OCI-LY7 (cell line): ENCODE measurements around the gene PFKFB3. TPM values are rescaled to one million over a fixed set of nuclear protein-coding genes. Genes with fewer than 3 reads are reported as not detected.

Source experiments
- BruUV-seq: library from RNA; stranded (reverse); fragments of 400-500 nt; replicated peaks from 2 replicates; lab custom pipeline; 2021; lab: Mats Ljungman, UMichigan
- CTCF ChIA-PET: fragments of 300-600 bp; sonication (Branson Sonifier 250); formaldehyde crosslinking; loops from one replicate; lab custom pipeline; 2022; ENCODE audit warnings: antibody characterized with exemption; ENCODE audit not compliant: unreplicated experiment; lab: Charles Lee
- POLR2A ChIA-PET: fragments of 300-600 bp; sonication (Branson Sonifier 250); formaldehyde crosslinking; loops from one replicate; lab custom pipeline; 2022; ENCODE audit warnings: antibody characterized with exemption; lab: Charles Lee
- DNase-seq: peaks from one replicate; pipeline ENCODE4 v3.0.0-alpha.2; 2015; ENCODE audit warnings: low spot score
- H2AFZ ChIP-seq: fragments of 200-600 bp; sonication (generic), shearing (Covaris generic); 2 replicates; pipeline ENCODE4 v1.6.1; 2014; ENCODE audit warnings: mild to moderate bottlenecking, antibody characterized with exemption, low read length, moderate library complexity
- H3K27ac ChIP-seq: fragments of 200-600 bp; sonication (generic); 2 replicates; pipeline ENCODE4 v1.5.1; 2014; ENCODE audit warnings: mixed run types, low read depth, mild to moderate bottlenecking, moderate library complexity, low read length, inconsistent platforms; ENCODE audit not compliant: poor library complexity, severe bottlenecking
- H3K36me3 ChIP-seq: fragments of 200-600 bp; sonication (generic); 2 replicates; pipeline ENCODE4 v1.6.1; 2014; ENCODE audit warnings: mild to moderate bottlenecking, antibody characterized with exemption, low read length, moderate library complexity, mixed read lengths; ENCODE audit not compliant: insufficient read depth
- H3K4me1 ChIP-seq: fragments of 200-600 bp; sonication (generic); 2 replicates; pipeline ENCODE4 v1.5.1; 2014; ENCODE audit warnings: mild to moderate bottlenecking, low read length; ENCODE audit not compliant: insufficient read depth, poor library complexity, severe bottlenecking
- H3K4me2 ChIP-seq: fragments of 200-600 bp; sonication (generic); 2 replicates; pipeline ENCODE4 v1.6.1; 2014; ENCODE audit warnings: mild to moderate bottlenecking, low read length
- H3K4me3 ChIP-seq: fragments of 200-600 bp; sonication (generic); 2 replicates; pipeline ENCODE4 v1.5.1; 2014; ENCODE audit warnings: mild to moderate bottlenecking, low read depth, low read length; ENCODE audit not compliant: poor library complexity, severe bottlenecking
- H3K79me2 ChIP-seq: fragments of 200-600 bp; sonication (generic); 2 replicates; pipeline ENCODE4 v1.6.1; 2016; ENCODE audit warnings: low read depth, mild to moderate bottlenecking, low read length, moderate library complexity, mixed read lengths; ENCODE audit not compliant: insufficient read depth
- H3K9me2 ChIP-seq: fragments of 200-600 bp; sonication (generic); 2 replicates; pipeline ENCODE4 v1.6.1; 2016; ENCODE audit warnings: mild to moderate bottlenecking, low read length, mixed read lengths; ENCODE audit not compliant: insufficient read depth
- H3K9me3 ChIP-seq: fragments of 200-600 bp; sonication (generic); 2 replicates; pipeline ENCODE4 v1.6.1; 2014; ENCODE audit warnings: mild to moderate bottlenecking, mixed run types, low read length, mixed read lengths
- H4K20me1 ChIP-seq: fragments of 200-600 bp; sonication (generic); 2 replicates; pipeline ENCODE4 v1.6.1; 2014; ENCODE audit warnings: mild to moderate bottlenecking, antibody characterized with exemption, low read length, moderate library complexity, mixed read lengths; ENCODE audit not compliant: insufficient read depth
- EZH2phosphoT487 ChIP-seq: fragments of 200-600 bp; sonication (generic); IDR thresholded peaks from 2 replicates; pipeline ENCODE4 v1.6.1; 2018; ENCODE audit warnings: low read depth, borderline replicate concordance, mild to moderate bottlenecking, mixed run types, antibody characterized with exemption, low read length, moderate library complexity, mixed read lengths
- intact Hi-C: fragments of 100-400 bp; cut with micrococcal nuclease; formaldehyde crosslinking; loops from one replicate; pipeline ENCODE4 v1.10.0; 2022; ENCODE audit not compliant: unreplicated experiment
- total RNA-seq, 2 experiments: library from RNA; depleted of rRNA in 1 of 2; stranded (reverse); fragments of >200 nt in 1 of 2; shearing (Covaris generic) in 1 of 2; gene quantifications; 2 replicates each; pipeline ENCODE4 v1.2.3, GENCODE V29; 2014 to 2022
- TF ChIP-seq, protein P1 (sequence below): fragments of 200-600 bp; sonication (generic); conservative IDR thresholded peaks from 2 replicates; pipeline ENCODE4 v1.5.1; 2014; ENCODE audit warnings: mild to moderate bottlenecking, antibody characterized with exemption, low read length, moderate library complexity, mixed read lengths

PFKFB3 gene
- total RNA-seq, 2 experiments from 2014 or later: 33.7 to 50.7 TPM

DNA sequence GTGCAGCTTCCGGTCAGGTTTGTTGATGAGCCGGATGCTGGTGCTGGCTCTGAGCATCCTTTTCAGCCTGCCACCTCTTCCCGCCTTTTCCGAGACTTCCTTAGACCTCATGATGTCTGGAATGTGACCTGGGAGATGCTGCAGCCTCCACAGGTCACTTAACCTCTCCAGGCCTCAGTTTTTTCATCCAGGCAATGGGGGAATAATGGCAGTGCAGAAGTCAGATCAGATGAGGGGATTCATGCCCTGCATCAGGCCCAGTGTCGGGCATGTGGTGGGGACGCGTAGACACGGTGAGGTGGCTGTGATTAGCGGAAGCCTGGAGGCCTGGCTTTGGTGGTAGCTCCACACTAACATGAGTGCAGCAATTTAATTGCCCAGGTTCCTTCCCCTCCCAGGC, 24.6 kb downstream of the PFKFB3 start:
- CTCF ChIA-PET: no interaction called here
- no peaks in the 10 kb centered on the region for H3K9me3 ChIP-seq
- no peaks in the 10 kb centered on the region for H3K79me2 ChIP-seq
- POLR2A ChIA-PET: interaction anchor here (0.7 kb wide), 1 partner anchor 17 kb away, joined by 3 read pairs; no protein-coding TSS in a partner anchor
- H2AFZ ChIP-seq: no peak overlapping the region
- no peak for TF ChIP-seq EZH2phosphoT487
- TF ChIP-seq, protein P1, sequence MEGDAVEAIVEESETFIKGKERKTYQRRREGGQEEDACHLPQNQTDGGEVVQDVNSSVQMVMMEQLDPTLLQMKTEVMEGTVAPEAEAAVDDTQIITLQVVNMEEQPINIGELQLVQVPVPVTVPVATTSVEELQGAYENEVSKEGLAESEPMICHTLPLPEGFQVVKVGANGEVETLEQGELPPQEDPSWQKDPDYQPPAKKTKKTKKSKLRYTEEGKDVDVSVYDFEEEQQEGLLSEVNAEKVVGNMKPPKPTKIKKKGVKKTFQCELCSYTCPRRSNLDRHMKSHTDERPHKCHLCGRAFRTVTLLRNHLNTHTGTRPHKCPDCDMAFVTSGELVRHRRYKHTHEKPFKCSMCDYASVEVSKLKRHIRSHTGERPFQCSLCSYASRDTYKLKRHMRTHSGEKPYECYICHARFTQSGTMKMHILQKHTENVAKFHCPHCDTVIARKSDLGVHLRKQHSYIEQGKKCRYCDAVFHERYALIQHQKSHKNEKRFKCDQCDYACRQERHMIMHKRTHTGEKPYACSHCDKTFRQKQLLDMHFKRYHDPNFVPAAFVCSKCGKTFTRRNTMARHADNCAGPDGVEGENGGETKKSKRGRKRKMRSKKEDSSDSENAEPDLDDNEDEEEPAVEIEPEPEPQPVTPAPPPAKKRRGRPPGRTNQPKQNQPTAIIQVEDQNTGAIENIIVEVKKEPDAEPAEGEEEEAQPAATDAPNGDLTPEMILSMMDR: no peak
- no peaks in the 10 kb centered on the region for H3K9me2 ChIP-seq
- H3K4me3 ChIP-seq: no peak overlapping the region
- H3K4me2 ChIP-seq: no peak overlapping the region
- H3K36me3 ChIP-seq: peaks cover 97% of the 10 kb centered on the region
- intact Hi-C loops: no loop called here
- H3K4me1 ChIP-seq: no peaks in the 10 kb centered on the region
- no TSS peak for BruUV-seq
- no peaks in the 10 kb centered on the region for H4K20me1 ChIP-seq
- no peak for DNase-seq
- H3K27ac ChIP-seq: no peak overlapping the region

DNA sequence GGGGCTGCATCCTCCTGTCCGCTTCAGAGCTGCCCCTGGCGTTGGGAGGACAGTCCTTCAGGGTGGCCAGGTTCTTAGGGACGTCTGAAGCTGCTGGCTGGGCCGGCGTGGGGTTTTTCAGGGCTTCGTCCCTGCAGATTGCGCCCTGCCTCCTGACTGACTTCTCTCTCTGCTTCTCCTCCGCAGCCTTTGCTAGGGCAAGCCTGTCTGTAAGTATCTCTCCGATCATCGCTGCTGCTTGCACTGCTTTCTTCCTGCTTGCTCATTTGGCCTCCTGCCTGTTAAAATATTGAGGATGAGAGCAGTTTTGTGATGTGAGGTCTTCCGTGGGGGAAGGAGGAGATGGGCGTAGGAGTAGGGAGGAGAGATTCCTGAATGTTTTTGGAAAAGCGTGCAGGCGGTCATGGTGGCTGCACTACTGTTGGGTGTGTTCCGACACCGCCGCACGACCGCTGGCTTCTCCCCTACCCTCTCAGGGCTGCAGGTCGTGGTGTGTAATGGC, 25.3 kb downstream of the PFKFB3 start:
- intact Hi-C loops: no loop called here
- BruUV-seq: no TSS peak
- ChIA-PET POLR2A (no interaction called here), CTCF (no interaction called here)
- Histone ChIP-seq H3K4me3 (no peak overlapping the region), H3K9me2 (no peaks in the 10 kb centered on the region), H4K20me1 (no peaks in the 10 kb centered on the region), H3K4me2 (no peak overlapping the region), H2AFZ (no peak overlapping the region), H3K4me1 (no peaks in the 10 kb centered on the region), H3K79me2 (no peaks in the 10 kb centered on the region), H3K27ac (no peak overlapping the region), H3K36me3 (peaks cover 97% of the 10 kb centered on the region), H3K9me3 (no peaks in the 10 kb centered on the region)
- TF ChIP-seq, protein P1: no peak
- TF ChIP-seq EZH2phosphoT487: no peak
- no peak for DNase-seq

DNA sequence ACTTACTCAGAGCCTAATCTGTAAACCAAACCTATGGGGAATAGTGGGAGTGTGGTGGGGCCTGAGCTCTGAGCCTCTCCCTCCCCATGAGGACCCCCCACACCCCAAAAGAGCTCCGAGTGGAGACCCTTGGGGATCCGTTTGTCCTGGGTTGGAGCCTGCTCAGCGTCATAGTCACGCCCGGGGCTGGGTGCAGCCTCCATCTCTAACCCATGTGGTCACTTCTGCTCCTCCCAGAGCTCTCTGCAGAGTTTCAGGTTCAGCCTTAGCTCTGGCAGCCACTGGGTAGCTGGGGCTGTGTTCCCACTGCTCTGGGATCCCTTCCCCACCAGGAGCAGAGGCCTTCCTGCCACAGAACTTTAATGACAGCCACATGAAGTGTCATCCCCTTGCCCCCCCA, 25.9 kb downstream of the PFKFB3 start:
- intact Hi-C loops: no loop called here
- no peaks in the 10 kb centered on the region for H3K4me1 ChIP-seq
- no peak for DNase-seq
- H3K9me3 ChIP-seq: no peaks in the 10 kb centered on the region
- H3K79me2 ChIP-seq: no peaks in the 10 kb centered on the region
- ChIA-PET POLR2A (no interaction called here), CTCF (no interaction called here)
- no TSS peak for BruUV-seq
- no peak overlapping the region for H3K4me3 ChIP-seq
- no peaks in the 10 kb centered on the region for H3K9me2 ChIP-seq
- H3K4me2 ChIP-seq: no peak overlapping the region
- no peaks in the 10 kb centered on the region for H4K20me1 ChIP-seq
- peaks cover 97% of the 10 kb centered on the region for H3K36me3 ChIP-seq
- H3K27ac ChIP-seq: no peak overlapping the region
- H2AFZ ChIP-seq: no peak overlapping the region
- TF ChIP-seq, protein P1: no peak
- TF ChIP-seq EZH2phosphoT487: no peak
